ENCODE data around the gene SMIM9.

- no peak for TF ChIP-seq CTCF (IDR thresholded peaks at IDR 0.05)
- TF ChIP-seq POLR2A (IDR thresholded peaks at IDR 0.05): no peak
Observed at GRCh38 chrX:154791467-154791866, 43.0 kb downstream of the SMIM9 start.

All from prostate gland (tissue), 2 donors.